Glomerular endothelial cell (primary cell): Measurements from ENCODE around the gene USF3. TPM values are rescaled to one million over a fixed set of nuclear protein-coding genes. Genes with fewer than 3 reads are reported as not detected.
"Not testable (repeated sequence)": the region's sequence is repeated elsewhere in the genome, so short reads cannot be mapped to it uniquely, and the experiment has no call there.

Experiments
- DNase-seq: peaks from one replicate; pipeline ENCODE4 v3.0.0-alpha.2; 2011; ENCODE audit warnings: low read depth, low spot score; ENCODE audit errors: extremely low read depth
- total RNA-seq: library from RNA; depleted of rRNA; stranded (reverse); fragments of >200 nt; gene quantifications from 2 replicates; pipeline ENCODE4 v1.2.3, GENCODE V29; 2015

Gene USF3
- total RNA-seq, 1 donor from 2014 or later, result 13.5 TPM

GRCh38 chr3:113654851-113655250 lies 41.6 kb downstream of the USF3 start:
- no peak for DNase-seq

- no peak for DNase-seq
Measured at GRCh38 chr3:113654310-113654709, 42.1 kb downstream of the USF3 start.

- no peak for DNase-seq
Measured at GRCh38 chr3:113649174-113649845, 47.1 kb downstream of the USF3 start.

DNA sequence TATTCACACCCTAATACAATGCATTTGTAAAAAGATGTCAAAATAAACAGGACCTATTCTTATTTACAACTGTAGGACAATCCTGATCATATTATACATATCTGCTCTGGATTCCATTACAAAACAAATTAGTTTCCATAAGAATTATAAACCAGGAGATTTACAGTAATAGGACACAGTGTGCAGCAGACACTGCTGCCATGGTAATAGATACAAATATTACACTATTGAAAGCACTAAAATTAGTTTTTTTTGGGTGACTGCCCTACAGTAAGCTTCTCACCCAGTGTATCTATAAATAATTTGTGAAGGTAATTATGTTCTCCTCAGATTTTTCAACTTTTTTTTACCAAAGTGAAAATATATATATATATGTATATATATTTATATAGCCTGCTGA lies 47.9 kb downstream of the USF3 start:
- DNase-seq, result no peak

DNA sequence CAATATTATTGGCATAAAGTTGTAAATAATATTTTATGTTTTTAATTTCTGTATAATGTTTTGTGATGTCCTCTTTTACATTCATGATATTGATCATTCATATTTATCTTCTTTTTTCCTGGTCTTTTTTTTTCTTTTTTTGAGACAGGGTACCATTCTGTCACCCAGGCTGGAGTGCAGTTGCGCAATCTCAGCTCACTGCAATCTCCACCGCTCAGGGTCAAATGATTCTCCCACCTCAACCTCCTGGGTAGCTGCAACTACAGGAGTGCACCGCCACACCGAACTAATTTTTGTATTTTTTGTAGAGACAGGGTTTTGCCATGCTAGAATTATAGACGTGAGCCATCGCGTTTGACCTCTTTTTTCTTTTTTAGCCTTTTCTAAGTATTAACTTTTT lies 52.9 kb downstream of the USF3 start:
- DNase-seq, result no peak

DNA sequence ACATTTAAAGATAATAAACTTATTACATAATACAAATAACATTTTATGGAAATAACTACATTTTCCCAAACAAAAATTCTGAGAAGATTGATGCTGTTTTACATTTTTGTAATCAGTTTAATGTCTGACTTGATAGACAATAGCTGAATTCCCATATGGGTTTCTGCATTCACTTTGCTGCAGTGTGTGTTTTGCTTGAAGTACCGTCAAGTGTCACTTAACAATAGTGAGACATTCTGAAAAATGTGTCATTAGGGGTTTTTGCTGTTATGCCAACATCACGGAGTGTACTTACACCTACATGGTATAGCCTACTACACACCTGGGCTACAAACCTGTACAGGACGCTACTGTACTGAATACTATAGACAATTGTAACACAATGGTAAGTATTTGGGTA lies 57.5 kb downstream of the USF3 start:
- no peak for DNase-seq

- no peak for DNase-seq
Measured at GRCh38 chr3:113637756-113638155, 58.7 kb downstream of the USF3 start.

- not testable (repeated sequence) for DNase-seq
Measured at GRCh38 chr3:113636034-113636433, 60.4 kb downstream of the USF3 start.

DNA sequence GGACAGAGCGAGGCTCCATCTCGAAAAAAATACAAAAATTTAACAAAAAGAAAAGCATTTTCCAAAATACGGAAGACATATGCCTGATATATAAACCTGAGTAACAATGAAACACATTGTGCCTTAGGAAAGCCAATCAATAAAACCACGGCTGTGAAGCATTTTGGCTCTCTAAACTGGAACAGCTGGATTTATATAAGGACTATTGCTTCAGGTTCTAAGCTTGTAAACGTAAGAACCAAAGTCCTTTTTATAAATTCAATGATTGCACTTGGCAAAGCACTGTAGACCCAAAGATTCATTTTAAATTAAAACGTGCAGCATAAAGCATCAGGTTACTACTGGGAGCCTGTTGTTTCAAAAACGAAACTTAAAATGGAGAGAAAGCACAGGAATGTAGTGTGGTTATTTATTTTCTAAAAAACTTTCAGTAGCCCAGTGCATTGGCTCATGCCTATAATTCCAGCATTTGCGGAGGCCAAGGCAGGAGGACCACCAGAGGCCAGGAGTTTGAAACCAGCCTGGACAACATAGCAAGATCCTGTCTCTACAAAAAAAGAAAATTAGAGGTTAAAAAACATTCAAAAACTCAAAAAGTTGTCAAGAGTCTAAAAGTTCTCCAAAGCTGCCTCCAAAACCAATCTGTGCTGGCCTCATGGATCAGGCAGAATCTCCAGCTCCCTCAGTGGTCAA lies 61.5 kb downstream of the USF3 start:
- DNase-seq, result no peak

GRCh38 chr3:113631573-113631972 lies 64.9 kb downstream of the USF3 start:
- no peak for DNase-seq

DNA sequence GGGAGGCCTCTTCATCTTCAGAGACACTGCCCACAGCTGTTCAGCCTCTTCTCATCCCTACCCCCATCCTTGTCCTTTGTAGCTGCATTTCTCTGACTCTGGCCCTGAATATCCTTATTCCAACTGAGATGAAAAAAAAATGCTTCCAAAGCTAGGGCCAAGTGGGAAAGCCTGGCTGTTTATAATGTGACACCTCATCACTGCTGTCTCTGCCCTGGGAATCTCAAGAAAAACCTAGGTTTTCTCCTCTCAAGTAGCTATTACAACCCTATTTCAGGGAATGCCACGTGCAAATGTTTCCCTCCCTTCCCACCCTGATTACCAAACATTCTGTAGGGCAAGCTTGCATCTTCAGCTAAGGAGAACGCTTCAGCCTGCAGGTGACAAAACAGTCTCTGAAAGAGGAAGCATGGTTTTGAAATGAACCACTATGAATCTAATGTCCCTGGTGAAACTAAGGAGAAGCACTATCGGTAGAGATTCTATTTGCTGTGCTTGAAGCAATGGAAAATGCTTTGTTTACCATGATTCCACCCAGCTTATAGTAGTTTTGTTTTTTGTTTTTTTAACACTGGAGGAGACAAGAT lies 65.4 kb downstream of the USF3 start:
- DNase-seq, result no peak

GRCh38 chr3:113629584-113630421 lies 66.6 kb downstream of the USF3 start:
- DNase-seq, result no peak

GRCh38 chr3:113628788-113629187 lies 67.7 kb downstream of the USF3 start:
- no peak for DNase-seq

DNA sequence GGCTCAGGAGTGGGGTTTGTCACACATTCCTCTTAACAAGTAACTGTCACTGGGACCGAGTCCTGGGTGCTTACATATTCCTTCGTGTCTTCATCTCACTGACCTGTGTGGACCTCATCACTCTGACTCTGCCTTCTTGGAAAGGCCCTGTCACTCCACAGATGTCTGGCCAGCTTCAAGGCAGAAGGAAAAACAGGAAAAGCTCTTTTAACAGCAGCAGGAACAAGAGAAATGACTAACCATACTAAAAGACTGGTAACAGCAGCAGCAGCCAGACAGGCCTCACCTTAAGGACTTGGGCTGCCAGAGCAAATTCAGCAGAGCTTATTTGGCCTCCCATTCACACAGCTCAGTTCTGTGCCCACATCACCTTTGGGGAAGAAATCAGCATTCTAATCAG lies 68.1 kb downstream of the USF3 start:
- no peak for DNase-seq

- peak; percentile 39 for DNase-seq
Measured at GRCh38 chr3:113626503-113627371, 69.7 kb downstream of the USF3 start.

DNA sequence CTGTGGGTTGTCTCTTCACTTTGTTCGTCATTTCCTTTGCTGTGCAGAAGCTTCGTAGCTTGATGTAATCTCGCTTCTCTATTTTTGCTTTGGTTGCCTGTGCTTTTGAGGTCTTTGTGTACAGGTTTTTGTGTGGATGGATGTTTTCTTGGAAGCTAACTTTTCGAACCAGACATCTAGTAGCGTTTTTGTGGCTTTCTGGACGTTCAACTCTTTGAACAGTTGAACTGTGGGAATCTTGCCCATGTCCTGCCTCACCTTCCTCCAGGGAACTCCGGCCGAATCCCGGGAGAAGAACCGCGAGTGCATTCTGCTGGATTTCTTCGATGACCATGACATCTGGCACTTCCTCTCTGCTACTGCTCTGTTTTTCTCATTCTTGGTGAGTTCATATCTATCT lies 70.6 kb downstream of the USF3 start:
- no peak for DNase-seq

GRCh38 chr3:113623811-113624210 lies 72.6 kb downstream of the USF3 start:
- DNase-seq, result no peak

GRCh38 chr3:113623324-113623723 lies 73.1 kb downstream of the USF3 start:
- no peak for DNase-seq

DNA sequence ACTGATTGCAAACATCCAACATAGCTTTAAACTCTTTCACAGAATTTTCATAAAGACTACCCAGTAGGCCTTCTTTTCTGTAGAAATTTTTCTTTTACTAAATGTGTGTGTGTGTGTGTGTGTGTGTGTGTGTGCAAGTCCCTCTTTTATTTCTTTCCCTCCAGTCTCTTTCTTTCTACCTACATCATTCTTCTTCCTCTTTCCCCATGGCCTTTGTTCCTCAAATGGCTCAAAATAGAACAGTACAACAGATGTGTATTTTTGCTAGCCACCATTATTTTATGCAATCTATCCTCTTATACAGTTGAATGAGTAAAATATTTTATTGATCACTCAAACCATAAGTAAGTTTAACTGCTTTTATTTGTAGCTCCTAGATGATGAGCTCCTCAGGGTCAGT lies 76.4 kb downstream of the USF3 start:
- no peak for DNase-seq

DNA sequence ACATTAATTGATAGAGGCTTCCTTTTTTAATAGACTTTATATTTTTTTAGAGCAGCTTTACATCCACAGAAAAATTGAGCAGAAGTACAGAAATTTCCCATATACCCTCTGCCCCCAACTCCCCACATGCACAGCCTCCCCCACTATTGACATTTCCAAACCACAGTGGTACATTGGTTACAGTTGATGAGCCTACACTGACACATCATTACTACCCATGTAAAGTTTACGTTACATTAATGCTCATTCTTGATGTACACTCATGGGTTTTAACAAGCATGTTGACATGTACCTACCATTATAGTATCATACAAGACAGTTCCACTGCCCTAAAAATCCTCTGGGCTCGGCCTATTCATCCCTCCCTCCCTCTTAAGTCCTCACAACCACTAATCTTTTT lies 78.7 kb downstream of the USF3 start:
- DNase-seq, result no peak
